ENCODE results near the gene OR8B8.

DNA sequence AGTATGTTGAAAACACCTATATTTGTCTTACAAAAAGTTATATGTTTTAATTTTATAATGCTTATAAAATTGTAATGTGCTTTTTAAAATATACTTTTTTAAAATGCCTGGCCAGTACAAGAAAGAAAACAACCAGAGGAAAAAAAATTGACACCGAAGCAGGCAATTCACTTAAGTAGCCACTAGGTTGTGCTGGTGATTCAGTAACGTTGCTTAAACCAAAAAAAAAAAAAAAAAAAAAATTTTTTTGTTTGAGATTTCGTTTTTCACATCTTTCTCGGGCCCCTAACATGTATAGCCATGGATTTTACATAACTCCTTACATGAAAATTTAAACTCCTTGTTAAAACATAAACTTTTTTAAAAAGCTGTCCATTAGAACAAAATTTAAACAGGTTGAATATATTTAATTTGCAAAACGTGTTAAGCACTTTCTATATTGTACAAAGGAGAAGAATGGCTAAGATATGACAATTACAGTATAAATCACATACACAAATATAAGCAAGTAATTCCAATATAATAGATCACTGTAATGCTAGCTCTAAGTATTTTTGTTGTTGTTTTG lies 30.1 kb downstream of the OR8B8 start:
- TF ChIP-seq, protein P1, sequence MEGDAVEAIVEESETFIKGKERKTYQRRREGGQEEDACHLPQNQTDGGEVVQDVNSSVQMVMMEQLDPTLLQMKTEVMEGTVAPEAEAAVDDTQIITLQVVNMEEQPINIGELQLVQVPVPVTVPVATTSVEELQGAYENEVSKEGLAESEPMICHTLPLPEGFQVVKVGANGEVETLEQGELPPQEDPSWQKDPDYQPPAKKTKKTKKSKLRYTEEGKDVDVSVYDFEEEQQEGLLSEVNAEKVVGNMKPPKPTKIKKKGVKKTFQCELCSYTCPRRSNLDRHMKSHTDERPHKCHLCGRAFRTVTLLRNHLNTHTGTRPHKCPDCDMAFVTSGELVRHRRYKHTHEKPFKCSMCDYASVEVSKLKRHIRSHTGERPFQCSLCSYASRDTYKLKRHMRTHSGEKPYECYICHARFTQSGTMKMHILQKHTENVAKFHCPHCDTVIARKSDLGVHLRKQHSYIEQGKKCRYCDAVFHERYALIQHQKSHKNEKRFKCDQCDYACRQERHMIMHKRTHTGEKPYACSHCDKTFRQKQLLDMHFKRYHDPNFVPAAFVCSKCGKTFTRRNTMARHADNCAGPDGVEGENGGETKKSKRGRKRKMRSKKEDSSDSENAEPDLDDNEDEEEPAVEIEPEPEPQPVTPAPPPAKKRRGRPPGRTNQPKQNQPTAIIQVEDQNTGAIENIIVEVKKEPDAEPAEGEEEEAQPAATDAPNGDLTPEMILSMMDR (IDR thresholded peaks at IDR 0.05 in 2 of 3, conservative IDR thresholded peaks at IDR 0.05 in 1 of 3; ENCODE audit: control insufficient read depth in 2 of 3, extremely low read depth in 1 of 3, insufficient read depth in 1 of 3, low read depth in 3 of 3, low read length in 3 of 3): peak; percentile 54 to 70 (median 66)
- TF ChIP-seq POLR2AphosphoS5 (IDR thresholded peaks at IDR 0.05; ENCODE audit: low read length) (no peak), HDGF (IDR thresholded peaks at IDR 0.05) (no peak), ASH2L (IDR thresholded peaks at IDR 0.05; ENCODE audit: borderline replicate concordance, low read depth) (no peak), SREBF1 (IDR thresholded peaks at IDR 0.05; ENCODE audit: low read length) (no peak), JUND (IDR thresholded peaks at IDR 0.05; ENCODE audit: low read depth, low read length) (no peak), CBFB (IDR thresholded peaks at IDR 0.05; ENCODE audit: low read depth) (no peak), POLR2A (IDR thresholded peaks at IDR 0.05; ENCODE audit: low read depth, low read length) (no peak), EP300 (IDR thresholded peaks at IDR 0.05; ENCODE audit: borderline replicate concordance in 1 of 2, control insufficient read depth in 1 of 2, low read depth in 2 of 2, low read length in 2 of 2) (no peak)
- TF ChIP-seq, protein P2, sequence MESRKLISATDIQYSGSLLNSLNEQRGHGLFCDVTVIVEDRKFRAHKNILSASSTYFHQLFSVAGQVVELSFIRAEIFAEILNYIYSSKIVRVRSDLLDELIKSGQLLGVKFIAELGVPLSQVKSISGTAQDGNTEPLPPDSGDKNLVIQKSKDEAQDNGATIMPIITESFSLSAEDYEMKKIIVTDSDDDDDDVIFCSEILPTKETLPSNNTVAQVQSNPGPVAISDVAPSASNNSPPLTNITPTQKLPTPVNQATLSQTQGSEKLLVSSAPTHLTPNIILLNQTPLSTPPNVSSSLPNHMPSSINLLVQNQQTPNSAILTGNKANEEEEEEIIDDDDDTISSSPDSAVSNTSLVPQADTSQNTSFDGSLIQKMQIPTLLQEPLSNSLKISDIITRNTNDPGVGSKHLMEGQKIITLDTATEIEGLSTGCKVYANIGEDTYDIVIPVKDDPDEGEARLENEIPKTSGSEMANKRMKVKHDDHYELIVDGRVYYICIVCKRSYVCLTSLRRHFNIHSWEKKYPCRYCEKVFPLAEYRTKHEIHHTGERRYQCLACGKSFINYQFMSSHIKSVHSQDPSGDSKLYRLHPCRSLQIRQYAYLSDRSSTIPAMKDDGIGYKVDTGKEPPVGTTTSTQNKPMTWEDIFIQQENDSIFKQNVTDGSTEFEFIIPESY (IDR thresholded peaks at IDR 0.05): no peak
- TF ChIP-seq, protein P3, sequence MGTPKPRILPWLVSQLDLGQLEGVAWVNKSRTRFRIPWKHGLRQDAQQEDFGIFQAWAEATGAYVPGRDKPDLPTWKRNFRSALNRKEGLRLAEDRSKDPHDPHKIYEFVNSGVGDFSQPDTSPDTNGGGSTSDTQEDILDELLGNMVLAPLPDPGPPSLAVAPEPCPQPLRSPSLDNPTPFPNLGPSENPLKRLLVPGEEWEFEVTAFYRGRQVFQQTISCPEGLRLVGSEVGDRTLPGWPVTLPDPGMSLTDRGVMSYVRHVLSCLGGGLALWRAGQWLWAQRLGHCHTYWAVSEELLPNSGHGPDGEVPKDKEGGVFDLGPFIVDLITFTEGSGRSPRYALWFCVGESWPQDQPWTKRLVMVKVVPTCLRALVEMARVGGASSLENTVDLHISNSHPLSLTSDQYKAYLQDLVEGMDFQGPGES (IDR thresholded peaks at IDR 0.05): no peak
- TF ChIP-seq, protein P4, sequence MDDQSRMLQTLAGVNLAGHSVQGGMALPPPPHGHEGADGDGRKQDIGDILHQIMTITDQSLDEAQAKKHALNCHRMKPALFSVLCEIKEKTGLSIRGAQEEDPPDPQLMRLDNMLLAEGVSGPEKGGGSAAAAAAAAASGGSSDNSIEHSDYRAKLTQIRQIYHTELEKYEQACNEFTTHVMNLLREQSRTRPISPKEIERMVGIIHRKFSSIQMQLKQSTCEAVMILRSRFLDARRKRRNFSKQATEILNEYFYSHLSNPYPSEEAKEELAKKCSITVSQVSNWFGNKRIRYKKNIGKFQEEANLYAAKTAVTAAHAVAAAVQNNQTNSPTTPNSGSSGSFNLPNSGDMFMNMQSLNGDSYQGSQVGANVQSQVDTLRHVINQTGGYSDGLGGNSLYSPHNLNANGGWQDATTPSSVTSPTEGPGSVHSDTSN (IDR thresholded peaks at IDR 0.05; ENCODE audit: insufficient replicate concordance, low read depth, low read length): no peak
